HG02678 (cell line): Measurements from ENCODE around the gene TAS2R1.
"Not testable (repeated sequence)": the region's sequence is repeated elsewhere in the genome, so short reads cannot be mapped to it uniquely, and the experiment has no call there.

ENCODE experiments used
- ATAC-seq: cut with Tn5 transposase; IDR thresholded peaks from one replicate; pipeline ENCODE4 v1.9.1; 2021; ENCODE audit warnings: mild to moderate bottlenecking, moderate library complexity; ENCODE audit not compliant: unreplicated experiment

TAS2R1 gene

DNA sequence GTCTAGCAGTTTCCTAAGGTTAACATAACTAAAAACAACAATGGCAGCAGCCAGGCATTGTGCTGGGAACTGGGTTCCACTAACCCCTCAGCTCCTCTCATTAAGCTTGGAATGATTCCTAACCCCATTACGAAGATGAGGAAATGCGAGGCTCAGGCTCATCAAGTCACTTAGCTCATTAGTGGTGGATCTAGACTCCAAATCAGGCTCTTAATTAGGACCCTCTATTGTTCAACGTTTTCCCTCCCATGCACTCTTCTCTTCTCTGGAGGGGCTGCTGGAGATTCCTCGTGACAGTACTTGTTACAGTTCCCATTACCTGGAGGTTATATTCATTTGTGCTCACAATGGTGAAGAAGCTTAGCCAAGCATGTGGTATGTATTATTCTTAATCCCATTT is 6.5 kb downstream of the TAS2R1 start:
- no peak for ATAC-seq

DNA sequence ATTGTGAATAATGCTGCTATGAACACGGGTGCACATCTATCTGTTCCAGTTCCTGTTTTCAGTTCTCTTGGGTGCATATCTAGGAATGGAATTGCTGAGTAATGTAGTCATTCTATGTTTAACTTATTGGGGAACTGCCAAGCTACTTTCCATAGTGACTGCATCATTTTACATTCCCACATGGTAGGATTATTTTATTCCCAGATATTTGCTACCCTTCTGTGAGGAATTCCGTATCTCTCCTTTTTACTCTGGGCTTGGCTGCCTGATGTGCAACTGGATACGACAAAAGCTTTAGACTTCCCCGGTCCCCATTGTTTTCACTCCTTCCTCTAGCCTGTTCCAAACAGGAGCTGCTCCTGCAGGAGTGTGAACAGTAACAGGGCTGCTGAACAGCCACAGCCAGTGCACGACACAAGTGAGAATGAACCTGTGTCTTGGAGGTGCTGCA is 7.2 kb downstream of the TAS2R1 start:
- no peak for ATAC-seq

DNA sequence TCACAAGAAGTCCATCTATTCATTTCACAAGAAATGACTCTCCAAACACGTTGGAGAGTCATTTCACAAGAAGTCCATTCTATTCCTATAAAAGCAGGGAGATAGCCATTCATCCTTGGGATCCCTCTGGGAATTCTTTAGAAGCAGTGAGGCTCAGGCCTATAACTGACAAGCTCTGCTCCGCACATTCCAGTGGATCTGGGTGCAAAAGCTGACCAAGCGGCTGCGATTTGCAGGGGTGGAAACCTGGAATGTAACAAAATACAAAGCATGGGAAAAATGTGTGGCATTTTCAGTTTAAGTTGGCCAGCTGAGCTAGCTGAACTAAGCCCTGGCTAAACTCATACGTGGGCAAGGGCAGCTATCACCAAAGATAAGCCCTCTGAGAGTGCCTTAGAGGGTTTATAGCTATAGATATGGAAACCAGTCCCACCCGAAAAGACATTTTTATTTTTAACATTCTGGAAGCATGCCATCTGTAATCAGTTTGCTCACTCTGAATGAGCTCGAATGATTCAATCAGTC is 8.7 kb downstream of the TAS2R1 start:
- ATAC-seq = no peak

DNA sequence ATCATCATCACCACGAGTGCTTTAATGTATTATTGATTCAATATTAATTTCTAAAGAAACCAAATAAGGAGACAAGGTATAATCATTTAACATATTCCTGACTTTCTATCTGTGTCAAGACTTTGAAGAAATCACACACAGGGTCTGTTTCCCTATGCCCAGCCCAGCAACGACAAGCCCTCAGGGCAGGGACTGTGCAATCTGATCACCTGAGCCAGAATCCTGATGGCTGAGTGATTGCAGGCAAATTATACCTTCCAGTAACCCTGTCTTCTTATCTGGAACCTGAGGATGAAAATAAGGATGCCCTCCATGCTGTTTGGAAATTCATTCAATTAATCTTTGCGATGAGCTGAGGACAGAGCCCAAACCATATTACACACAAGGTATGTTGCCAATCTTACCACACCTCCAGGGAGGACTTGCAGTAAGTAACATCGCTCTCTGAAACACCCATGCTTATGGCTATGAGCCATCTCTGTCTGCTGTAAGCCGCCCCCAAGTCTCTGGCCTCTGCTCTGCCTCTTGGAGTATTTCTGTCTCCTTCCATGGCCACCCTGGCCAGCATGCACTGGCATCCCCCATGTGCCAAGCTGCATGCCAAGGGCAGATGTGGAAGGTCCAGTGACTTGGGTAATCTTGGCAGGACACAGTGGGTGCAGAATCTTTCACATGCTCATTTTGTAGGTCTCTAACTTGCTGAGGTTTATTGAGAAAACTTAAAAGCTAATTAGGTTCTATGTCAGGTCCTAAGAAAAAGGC is 10.6 kb downstream of the TAS2R1 start:
- ATAC-seq = no peak

DNA sequence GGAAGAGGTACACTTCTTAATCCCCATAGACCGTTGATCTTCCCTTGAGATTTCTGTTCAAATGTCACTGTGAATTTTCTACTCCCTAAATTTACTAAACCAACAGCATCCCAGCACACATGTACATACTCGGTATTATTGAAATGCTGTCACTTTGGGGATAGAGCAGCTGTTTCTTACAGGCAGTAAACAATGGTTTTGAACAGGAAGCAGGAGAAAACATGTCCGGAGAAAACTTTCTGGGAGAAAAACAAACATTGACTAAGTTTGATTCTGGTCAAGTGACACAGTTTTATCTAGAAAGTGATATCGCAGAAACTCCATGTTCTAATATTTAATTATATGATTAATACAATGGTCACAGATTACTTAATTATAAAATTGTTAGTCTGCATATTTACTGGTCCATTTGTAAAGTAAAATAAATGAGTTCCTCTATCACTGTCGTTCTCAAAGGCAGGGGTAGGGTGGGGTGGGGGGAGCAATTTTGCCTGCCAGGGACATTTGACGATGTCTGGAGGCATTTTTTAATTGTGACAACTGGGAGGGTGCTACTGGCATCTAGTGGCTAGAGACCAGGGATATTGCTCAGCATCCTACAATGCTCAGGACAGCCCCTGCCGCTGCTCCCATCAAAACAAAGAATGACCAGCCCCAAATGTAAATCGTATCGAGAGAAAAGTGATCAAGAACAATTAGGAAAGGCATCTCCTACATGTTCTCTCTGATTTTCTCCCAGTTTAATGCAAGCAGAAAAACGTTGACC is 12.2 kb downstream of the TAS2R1 start:
- no peak for ATAC-seq

DNA sequence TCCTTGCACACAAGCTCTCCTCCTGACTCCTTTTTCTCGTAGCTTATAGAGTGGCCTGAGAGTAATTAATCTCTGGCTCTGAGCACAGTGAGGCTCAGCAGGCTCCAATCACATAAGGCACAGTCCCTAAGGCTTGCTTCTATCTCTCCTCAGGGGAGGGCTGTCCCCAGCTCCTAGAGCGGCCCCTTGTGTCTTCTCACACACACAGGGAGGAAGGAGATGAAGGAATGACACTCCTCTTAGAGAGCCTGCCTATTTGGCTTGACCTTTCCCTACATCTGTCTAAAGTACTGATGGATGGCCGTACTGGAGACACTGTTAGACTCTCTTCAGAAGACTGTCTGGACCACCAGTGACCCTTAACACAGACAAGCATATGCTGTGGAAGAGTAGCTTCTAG is 12.9 kb downstream of the TAS2R1 start:
- no peak for ATAC-seq

DNA sequence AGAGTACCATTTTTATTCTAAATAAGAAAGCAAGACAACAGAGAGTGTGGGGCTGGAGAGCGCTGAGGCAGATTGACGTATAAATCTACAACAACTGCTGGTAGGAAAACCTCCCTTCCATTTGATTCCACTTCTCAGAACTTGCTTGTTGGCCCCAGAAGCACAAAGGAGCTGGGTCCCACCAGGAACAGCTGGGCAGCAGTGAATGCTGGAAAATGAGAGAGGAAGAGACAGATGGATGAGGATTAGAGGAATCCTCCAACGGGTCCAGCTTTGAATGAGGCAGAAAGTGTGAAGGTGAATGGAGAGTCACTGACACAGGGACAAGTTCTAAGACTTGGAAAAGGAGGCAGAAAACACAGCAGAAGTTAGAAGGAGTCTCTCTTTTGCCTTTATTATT is 14.8 kb downstream of the TAS2R1 start:
- no peak for ATAC-seq

DNA sequence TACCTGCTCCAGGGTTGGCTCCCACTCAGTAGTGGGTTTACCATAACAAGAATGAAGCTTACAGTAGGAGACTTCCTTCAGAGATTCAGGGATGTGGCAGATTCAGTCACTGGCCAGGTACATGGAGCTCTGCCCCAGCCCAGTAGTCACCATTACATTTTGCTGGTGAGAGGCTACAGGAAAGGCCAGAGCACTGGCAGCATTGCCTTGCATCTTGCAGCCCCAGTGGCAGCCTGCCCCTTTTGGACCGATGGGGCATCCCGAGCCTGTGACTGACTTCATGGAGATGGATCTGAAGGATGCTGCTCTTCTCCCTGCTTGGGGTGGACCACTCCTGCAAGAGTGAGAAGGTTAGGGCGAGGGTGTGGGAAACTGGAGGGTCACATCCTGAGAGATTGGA is 16.8 kb downstream of the TAS2R1 start:
- no peak for ATAC-seq

DNA sequence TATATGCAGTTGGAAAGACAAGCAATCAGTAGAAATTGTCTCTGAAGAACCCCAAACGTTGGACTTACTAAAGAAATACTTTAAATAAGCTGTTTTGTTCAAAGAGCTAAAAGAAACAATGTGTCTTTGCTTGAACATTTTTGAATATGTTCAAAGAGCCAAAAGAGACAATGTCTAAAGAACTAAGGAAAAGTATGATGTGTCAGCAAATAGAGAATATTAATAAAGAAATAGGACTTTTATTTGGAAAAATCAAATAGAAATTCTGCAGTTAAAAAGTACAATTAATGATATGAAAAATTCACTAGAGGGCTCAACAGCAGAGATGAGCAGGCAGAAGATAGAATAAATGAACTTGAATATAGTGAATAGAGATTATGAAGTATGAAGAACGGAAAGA is 19.2 kb downstream of the TAS2R1 start:
- no peak for ATAC-seq

DNA sequence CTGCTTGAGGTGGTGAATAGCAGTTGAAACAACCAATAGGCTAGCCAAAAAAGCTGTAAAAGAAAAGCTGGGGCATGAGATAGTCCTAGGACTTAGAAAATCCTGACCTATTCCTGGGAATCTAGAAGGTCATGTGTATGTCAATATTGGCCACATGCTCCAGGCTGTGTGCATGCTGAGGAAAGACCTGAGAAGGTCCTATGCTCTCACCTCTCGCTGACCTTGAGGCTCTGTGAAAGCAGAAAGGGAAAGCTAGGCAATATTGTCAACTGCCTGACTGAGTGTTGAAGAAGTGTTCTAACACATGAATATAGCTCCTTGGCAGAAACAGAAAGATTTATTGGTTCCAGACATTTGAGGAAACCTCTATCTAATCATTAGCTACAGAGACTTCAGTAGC is 19.8 kb downstream of the TAS2R1 start:
- no peak for ATAC-seq

DNA sequence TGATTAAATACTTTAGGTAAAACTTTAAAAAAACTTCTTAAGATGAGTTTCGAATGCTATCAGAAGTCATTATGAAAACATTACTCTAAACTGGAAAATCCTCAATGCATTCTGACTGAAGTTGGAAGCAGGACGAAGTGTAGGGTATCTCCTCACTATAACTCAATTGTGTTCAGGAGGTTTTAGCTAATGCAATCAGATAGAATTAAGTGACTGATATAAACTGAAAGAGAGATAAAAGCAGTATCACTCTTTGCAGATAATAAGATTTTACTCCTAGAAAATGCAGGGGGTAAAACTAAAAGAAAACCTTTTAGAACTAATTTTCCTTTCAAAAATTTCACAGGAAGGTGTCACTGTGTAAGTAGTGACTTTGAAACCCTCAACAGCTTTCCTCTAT is 22.1 kb downstream of the TAS2R1 start:
- no peak for ATAC-seq

DNA sequence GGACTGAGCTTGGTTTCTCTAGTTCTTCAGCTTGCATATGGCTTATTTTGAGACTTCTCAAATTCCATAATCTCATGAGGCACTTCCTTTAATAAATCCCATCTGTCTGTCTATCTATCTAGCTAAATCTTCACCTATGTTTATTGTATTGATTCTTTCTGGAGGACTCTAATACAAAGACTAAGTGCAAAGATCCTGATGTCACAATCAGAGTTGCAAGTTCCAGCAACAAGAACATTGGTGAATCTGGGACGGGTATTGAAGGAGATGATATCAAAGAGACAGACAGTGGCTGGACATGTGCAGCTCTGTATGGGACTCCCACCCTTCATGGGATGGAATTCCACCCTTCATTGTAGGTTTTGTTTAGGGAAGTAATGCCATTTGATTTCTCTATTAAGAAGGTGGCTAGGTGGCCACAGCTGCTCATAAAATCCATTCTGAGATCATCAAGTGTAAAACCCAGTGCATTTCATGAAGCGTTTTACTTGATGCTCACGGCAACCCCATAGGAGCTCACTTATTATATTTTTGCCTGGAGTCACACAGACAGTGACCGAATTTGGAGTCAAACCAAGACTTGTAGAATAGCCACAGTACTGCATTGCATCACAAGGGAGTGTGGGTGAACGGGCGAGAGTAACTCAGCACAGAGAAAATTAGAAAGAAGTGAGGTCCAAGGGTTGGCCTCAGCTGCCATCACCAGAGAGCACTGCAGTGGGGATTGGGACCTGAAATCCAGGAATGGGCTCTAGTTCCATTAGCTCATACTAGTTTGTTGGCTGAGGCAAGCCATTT is 24.9 kb downstream of the TAS2R1 start:
- no peak for ATAC-seq

DNA sequence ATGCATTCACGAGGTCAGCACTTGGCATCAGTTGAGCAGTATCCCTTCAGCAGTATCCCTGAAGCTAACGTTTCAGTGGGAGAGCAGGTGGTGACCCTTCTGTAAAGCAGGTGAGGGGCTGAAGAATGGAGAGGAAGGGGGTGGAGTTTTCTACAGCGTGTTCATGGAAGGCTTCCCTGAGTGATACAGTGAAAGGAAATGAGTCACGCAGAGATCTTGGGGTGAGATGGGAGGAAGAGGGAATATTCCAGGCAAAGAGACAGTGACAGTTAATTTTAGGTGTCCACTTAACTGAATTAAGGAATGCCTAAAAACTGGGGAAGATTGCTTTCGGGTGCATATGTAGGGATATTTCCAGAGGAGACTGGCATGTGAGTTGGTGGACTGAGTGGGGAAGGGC is 25.7 kb downstream of the TAS2R1 start:
- no peak for ATAC-seq

DNA sequence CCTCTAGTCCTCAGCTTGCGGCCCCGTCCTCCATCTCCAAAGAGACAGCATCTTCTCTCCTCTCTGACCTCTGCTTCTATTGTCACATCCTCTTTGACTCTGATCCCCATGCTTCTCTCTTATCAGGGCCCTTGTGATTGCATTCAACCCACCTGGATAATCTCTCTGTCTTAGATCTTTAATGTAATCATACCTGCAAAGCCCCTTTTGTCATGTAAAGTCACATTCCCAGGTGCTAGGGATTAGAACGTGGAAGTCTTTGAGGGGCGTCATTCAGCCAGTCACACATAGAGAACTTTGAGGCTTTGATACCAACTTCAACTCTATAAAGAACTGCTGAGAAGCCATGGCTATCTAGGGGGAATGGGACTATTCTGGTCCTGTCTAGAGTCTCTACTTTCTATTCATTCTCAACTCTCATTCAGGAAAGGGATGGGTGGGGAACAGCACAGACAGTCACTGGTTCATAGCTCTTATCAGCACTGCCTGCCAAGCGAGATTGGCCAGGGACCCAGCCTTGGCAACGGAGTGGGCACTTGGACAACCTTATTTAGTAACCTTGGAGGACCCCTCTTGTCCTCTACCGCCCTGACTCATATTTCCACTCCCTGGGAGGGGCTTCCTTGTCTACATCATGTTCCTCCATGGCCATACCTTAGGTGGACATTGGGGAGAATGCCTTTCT is 29.0 kb downstream of the TAS2R1 start:
- no peak for ATAC-seq

DNA sequence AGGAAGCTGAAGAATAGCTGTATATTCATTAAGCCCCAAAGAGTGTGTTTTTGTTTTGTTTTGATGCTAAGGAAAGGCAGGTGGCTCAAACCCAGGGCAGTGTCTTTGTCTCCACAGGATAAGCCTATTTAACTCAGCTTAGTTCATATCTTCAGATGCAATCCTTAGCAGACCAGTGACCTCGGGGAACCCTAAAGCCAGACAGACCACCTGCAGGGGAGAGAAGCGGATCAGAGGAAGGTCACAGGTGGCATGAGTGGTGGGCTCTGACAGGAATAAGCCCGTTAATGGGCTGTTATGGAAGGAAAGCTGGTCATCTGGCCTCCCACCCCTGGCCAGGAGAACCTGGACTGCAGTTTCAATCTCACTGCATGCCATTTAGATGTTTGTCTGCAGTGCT is 30.8 kb downstream of the TAS2R1 start:
- ATAC-seq = no peak

DNA sequence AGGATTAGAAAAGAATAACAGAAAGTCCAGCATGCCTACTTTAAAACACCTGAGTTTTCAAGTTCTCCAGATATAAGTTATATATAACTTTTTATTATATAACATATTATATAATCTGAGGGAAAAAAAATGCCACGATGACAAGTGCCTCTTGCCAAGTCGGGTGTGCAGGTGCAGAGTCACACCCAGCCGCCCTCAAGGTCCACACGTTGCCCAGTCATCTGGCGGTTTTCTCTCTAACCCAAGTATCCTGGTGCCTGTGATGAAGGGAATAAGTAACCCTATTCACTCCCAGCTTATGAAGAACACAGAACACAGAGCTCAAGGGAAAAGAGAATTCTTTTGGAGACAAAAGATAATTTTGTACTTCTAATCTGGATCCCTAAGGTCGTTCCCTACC is 31.8 kb downstream of the TAS2R1 start:
- ATAC-seq = not testable (repeated sequence)

DNA sequence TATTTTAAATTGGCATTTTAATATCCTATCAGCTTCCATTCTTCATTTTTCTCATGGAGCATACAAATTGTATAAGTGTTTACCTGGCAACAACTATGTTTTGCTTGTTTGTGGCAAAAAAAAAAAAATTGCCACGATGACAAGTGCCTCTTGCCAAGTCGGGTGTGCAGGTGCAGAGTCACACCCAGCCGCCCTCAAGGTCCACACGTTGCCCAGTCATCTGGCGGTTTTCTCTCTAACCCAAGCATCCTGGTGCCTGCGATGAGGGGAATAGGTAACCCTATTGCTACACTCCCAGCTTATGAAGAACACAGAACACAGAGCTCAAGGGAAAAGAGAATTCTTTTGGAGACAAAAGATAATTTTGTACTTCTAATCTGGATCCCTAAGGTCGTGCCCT is 32.8 kb downstream of the TAS2R1 start:
- ATAC-seq = not testable (repeated sequence)

DNA sequence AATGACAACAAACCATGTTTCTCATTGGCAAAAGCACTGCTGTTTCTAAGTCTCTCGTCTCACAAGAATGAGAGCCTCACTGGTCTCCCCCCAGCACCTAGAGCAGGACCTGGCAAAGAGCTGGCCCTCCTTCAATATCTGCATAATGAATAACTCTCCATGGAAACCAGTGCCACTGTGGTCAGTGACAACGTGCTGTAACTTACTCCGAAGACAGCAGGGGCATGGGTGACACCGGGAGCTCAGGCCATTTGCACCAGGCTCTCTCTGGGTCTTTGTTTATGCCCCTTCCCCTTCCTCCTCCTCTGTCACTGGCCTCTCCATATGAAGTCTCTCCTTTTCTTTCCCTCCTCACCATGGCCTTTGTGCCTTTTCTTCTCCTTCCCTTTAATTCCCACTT is 33.3 kb downstream of the TAS2R1 start:
- no peak for ATAC-seq

DNA sequence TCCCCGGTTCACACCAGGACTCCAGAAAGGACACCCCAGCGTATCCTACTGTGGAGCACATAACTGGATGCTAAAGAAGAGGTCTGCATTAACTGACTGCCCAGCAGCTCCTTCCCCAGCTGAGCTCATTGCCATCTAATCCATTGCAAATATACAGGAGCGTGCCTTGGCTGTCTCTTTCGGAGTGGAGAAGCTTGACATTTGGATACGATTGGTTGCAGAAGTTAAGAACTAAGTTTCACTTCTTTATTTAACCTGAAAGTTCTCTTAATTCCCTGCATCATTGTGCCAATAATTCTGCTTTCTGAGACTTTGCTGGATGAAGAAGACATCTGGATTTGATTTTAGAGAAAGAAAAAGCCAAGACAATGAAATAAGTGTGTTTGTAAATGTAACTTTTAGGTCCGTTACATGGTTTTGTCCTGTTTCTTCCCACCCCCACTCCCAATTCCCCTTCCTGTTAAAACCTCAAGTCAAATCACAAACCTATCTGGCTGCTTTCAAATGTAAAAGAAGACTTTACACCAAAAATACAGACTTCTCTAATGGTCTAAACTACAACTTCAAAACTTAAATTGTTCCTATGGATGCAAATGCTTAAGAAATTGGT is 33.9 kb downstream of the TAS2R1 start:
- ATAC-seq = no peak

DNA sequence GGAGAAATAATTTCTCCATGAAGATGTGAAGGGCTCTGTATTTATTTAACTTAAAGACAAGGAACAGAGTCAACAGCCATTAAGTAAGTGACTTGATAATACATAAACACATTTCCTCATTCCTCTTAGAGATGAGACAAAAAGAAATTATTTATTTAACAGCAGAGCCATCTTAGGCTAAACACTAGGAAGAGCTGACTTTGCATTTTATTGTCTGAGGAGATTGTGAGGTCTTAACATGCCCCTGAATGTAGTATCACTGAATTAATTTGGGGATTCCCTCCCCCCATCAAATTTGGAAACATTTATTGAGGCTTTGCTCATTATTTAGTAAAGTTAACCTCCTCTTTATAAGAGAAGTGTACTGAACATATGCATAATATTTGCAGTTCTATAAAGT is 35.2 kb downstream of the TAS2R1 start:
- ATAC-seq = no peak
